Uterus (tissue), 2 donors: ENCODE measurements around the gene VAMP3.

Experiments
- CTCF ChIP-seq, 4 experiments: fragments of 200-600 bp in 2 of 4; fragments of 450-650 bp in 2 of 4; sonication (generic) in 2 of 4; IDR thresholded peaks; one replicate each; pipeline ENCODE4 v1.5.1; 2016 to 2019; ENCODE audit warnings: antibody characterized with exemption in 4 of 4, mild to moderate bottlenecking in 2 of 4, moderate library complexity in 1 of 4
- POLR2A ChIP-seq, 2 donors: fragments of 450-650 bp; IDR thresholded peaks; one replicate each; pipeline ENCODE4 v1.6.1; 2016; ENCODE audit warnings: antibody characterized with exemption in 2 of 2, mild to moderate bottlenecking in 1 of 2, moderate library complexity in 1 of 2

GRCh38 chr1:7784492-7785071, 13.5 kb downstream of the VAMP3 start:
- no peak for TF ChIP-seq CTCF (IDR thresholded peaks at IDR 0.05)
- TF ChIP-seq POLR2A (IDR thresholded peaks at IDR 0.05) = no peak
